ENCODE results near the gene AIP.

Gene AIP

DNA sequence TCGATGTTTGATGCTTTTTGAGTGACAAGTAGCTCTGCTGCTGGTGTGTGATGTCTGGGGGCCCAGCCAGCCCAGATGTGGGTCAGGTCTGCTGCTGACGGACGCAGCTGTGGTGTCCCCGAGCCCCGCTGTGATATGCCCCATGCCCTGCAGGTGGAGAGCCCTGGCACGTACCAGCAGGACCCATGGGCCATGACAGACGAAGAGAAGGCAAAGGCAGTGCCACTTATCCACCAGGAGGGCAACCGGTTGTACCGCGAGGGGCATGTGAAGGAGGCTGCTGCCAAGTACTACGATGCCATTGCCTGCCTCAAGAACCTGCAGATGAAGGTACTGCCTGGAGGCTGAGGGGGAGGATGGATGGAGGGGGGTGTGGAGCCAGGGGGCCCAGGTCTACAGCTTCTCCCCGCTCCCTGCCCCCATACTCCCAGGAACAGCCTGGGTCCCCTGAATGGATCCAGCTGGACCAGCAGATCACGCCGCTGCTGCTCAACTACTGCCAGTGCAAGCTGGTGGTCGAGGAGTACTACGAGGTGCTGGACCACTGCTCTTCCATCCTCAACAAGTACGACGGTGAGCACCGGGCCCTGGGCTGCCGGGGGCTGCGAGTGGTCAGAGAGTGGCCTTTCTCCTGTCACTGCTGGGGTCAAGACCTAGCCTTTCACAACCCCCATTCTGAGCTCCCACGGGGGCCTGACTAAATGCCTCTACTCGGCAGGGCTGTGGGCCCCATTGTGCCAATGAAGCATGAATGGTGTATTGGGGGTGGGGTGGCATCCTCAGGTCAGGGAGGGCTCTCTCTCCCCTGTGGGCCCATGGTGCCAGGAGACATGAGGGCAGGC, 7.3 kb downstream of the AIP start:
- TF ChIP-seq CTCF (IDR thresholded peaks at IDR 0.05; ENCODE audit: low read depth, low read length, missing control alignments): no peak
- no peak for DNase-seq
- no peak overlapping the region for H3K27ac ChIP-seq
- H3K27me3 ChIP-seq (replicated peaks): no peaks in the 10 kb centered on the region
- no peak overlapping the region for H3K4me3 ChIP-seq (ENCODE audit: low read depth, low read length)
- H3K36me3 ChIP-seq (replicated peaks): peaks cover 49% of the 10 kb centered on the region
- in situ Hi-C loops (cut with HindIII; ENCODE audit: low pct_ligation_motif_present, low sequenced_read_pairs): no loop called here

DNA sequence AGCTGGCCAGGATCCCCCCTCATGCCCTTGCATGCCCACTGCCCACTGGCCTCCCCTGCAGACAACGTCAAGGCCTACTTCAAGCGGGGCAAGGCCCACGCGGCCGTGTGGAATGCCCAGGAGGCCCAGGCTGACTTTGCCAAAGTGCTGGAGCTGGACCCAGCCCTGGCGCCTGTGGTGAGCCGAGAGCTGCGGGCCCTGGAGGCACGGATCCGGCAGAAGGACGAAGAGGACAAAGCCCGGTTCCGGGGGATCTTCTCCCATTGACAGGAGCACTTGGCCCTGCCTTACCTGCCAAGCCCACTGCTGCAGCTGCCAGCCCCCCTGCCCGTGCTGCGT, 7.9 kb downstream of the AIP start:
- Histone ChIP-seq H3K27ac (no peak overlapping the region), H3K27me3 (replicated peaks) (no peaks in the 10 kb centered on the region), H3K4me3 (ENCODE audit: low read depth, low read length) (no peak overlapping the region), H3K36me3 (replicated peaks) (peaks cover 55% of the 10 kb centered on the region)
- no peak for DNase-seq
- in situ Hi-C loops (cut with HindIII; ENCODE audit: low pct_ligation_motif_present, low sequenced_read_pairs): no loop called here
- no peak for TF ChIP-seq CTCF (IDR thresholded peaks at IDR 0.05; ENCODE audit: low read depth, low read length, missing control alignments)

DNA sequence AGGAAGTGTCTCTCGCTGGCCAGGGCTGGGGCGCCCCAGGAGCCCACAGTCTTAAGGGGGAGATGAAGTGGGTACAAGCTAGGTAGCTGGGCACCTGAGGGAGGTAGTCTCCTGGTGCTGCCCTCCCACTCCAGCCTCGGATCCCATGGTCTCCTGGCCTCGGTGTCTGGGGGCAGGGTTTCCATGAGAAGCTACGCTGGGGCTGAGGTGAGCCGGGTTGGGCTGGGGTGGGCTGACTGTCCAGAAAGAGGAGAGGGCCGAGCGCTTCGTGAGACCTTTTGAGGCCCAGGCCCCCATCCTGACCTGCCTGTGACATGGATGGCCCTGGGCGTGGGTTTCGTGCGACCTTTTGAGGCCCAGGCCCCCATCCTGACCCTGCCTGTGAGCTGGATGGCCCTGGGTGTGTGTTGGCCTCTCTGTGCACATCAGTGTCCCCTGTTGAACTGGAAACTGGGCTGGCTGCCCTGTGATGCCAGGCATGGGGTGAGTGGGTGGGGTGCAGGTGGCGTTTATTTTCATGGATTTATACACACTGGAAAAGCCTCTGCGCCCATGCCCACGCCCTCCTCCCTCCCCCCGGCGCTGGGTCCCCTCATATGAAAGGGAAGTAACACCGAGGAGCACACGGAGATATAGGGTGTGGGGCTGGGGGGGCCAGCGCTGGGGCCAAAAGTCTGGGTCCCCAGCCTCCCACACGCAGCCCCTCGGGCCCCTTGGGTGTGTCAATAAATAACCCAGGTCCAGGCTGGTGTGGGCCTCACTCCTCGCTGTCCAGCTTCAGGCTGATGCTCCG, 8.6 kb downstream of the AIP start:
- H3K36me3 ChIP-seq (replicated peaks): peaks cover 63% of the 10 kb centered on the region
- in situ Hi-C loops (cut with HindIII; ENCODE audit: low pct_ligation_motif_present, low sequenced_read_pairs): no loop called here
- TF ChIP-seq CTCF (IDR thresholded peaks at IDR 0.05; ENCODE audit: low read depth, low read length, missing control alignments): no peak

DNA sequence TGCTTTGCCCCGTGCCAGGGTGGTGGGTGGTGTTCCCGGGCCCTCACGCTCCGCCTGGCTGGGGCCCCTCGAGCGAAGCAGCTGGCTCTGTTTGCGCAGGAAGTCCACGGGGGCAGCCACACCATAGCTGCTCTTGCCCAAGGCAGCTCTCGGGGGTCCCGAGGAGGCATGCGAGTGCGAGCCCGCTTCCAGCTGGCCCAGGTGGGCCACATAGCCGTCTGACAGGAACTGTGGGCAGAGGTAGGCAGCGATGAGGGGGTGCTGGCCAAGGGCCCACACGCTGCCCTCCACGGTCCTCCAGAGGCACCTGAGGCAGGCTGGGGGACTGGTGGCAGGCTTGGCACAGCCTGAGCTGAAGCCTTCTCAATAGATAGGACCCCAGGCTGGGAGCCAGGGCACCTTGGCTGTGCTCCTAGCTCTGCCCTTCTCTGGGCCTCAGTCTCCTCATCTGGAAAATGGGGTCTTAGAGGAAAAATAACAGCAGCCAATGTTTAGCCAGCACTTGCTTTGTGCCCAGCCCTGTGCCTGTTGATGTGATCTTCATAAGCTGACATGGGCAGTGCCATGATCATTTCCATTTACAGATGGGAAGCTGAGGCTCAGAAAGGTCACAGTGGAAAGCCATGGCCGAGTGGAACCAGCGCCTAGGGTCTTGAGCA, 9.4 kb downstream of the AIP start:
- peaks cover 68% of the 10 kb centered on the region for H3K36me3 ChIP-seq (replicated peaks)
- no peaks in the 10 kb centered on the region for H3K27me3 ChIP-seq (replicated peaks)
- TF ChIP-seq CTCF (IDR thresholded peaks at IDR 0.05; ENCODE audit: low read depth, low read length, missing control alignments): no peak
- in situ Hi-C loops (cut with HindIII; ENCODE audit: low pct_ligation_motif_present, low sequenced_read_pairs): no loop called here
- no peak overlapping the region for H3K27ac ChIP-seq
- no peak for DNase-seq
- no peak overlapping the region for H3K4me3 ChIP-seq (ENCODE audit: low read depth, low read length)

More for the DNA sequence above, 8.6 kb downstream of the AIP start:
- DNase-seq: no peak
- no peaks in the 10 kb centered on the region for H3K27me3 ChIP-seq (replicated peaks)
- H3K4me3 ChIP-seq (ENCODE audit: low read depth, low read length): no peak overlapping the region
- no peak overlapping the region for H3K27ac ChIP-seq

- no peaks in the 10 kb centered on the region for H3K27me3 ChIP-seq (replicated peaks)
- H3K27ac ChIP-seq: no peak overlapping the region
- no peak for TF ChIP-seq CTCF (IDR thresholded peaks at IDR 0.05; ENCODE audit: low read depth, low read length, missing control alignments)
- in situ Hi-C loops (cut with HindIII; ENCODE audit: low pct_ligation_motif_present, low sequenced_read_pairs): no loop called here
- no peak overlapping the region for H3K4me3 ChIP-seq (ENCODE audit: low read depth, low read length)
- no peak for DNase-seq
- H3K36me3 ChIP-seq (replicated peaks): peaks cover 73% of the 10 kb centered on the region
Measured at GRCh38 chr11:67492801-67493547, 10.1 kb downstream of the AIP start.
